GM19455 (cell line): ENCODE measurements around the gene PDRG1.
A peak's percentile ranks its signal among the peaks of the same experiment; 100 is the strongest.

Experiments used
- ATAC-seq: cut with Tn5 transposase; IDR thresholded peaks from one replicate; pipeline ENCODE4 v1.9.1; 2021; ENCODE audit not compliant: unreplicated experiment

Gene PDRG1

GRCh38 chr20:31909253-31910070 lies 42.4 kb downstream of the PDRG1 start:
- no peak for ATAC-seq

- no peak for ATAC-seq
Observed at GRCh38 chr20:31908424-31908823, 43.4 kb downstream of the PDRG1 start.

DNA sequence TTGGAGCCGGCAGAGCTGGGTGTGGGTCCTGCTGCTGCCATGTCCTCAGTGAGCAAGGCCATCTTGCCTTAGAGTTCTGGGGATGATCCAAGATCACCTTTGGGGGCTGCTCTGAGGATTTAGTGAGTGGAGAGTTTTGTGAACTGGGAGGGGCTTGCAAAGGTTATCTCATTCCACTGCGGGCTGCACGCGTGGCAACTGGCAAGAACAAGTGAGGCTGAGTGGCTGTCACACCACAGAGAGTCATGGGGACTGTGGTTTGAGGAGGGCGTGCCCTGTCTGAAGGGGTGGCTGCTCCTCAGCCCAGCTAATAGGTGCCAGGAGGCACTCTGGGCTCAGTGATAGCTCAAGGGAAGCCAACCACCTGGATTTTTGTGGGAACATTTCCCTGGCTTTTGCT lies 43.8 kb downstream of the PDRG1 start:
- ATAC-seq = no peak

DNA sequence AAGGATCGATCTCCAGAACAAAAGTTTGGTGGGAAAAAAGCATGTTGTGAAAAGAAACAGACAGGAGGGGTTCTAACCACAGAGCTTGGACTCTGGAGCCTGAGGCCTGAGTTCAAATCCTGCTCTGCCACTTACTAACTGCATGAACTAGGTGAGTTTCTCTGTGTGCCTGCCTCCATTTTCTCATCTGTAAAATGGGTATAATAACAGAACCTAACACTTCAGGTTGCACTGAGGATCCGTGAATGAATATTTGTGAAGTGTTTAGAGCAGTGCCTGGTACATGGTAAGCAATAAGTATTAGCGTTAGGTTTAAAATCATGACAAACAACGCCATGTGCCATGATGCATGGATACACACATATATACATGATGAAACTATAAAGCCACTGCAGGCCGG lies 44.8 kb downstream of the PDRG1 start:
- no peak for ATAC-seq

- ATAC-seq = no peak
Observed at GRCh38 chr20:31906001-31906400, 45.8 kb downstream of the PDRG1 start.

DNA sequence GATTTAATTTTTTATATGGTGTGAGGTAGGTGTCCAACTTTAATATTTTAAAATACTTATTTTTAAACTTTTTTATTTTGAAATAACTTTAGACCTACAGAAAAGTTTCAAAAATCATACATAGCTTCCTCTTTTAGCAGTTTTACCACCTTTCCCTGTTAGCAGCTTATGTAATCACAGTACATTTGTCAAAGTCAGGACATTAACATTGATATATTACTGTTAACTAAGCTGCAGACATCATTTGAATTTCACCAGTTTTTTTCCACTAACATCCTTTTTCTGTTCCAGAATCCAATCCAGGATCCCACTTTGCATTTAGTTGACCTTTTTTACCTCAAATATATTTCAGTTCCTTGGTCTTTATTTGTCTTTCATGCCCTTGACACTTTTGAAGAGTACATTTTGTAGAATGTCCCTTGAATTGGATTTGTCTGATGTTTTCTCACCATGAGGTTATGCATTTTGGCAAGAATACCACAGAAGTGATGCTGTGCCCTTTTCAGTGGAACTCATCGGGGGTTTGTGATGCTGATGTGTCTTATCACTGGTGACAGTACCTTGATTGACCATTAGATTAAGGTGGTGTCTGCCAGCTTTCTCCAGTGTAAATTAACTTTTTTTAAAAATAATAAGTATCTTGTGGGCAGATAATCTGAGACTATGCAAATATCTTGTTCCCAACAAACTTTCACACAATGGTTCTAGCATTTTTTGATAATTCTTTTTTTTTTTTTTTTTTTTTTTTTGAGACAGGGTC lies 48.0 kb downstream of the PDRG1 start:
- no peak for ATAC-seq

DNA sequence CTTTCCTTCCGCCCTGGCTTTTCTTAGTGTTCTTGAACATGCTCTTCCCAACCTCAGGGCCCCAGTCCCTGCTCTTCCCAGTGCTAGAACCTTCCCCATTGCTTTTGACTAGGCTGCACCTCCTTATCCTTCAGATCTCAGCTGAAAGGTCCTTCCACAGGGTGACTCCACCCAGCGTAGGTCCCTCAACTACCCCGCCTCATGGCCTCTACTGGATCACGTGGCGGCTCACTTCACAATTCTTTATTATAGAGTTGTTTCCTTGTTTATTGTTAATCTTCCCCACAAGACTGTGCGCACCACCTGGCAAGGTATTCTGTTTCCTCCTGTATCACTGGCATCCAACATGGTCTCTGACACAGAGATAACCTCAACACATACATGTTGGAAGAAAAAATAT lies 50.2 kb downstream of the PDRG1 start:
- no peak for ATAC-seq

GRCh38 chr20:31897541-31897940 lies 54.3 kb downstream of the PDRG1 start:
- ATAC-seq = no peak

GRCh38 chr20:31896049-31896448 lies 55.8 kb downstream of the PDRG1 start:
- ATAC-seq = no peak

- ATAC-seq = peak; percentile 81
Observed at GRCh38 chr20:31894980-31895675, 56.7 kb downstream of the PDRG1 start.
